NCI-H524 treated with DMSO at 0.1 percent for 48 hours (cell line): ENCODE data around the gene GIMAP2.
"Not testable (repeated sequence)": the region's sequence is repeated elsewhere in the genome, so short reads cannot be mapped to it uniquely, and the experiment has no call there.

Source experiments
- DNase-seq: peaks from one replicate; lab custom pipeline; 2025; lab: John Stamatoyannopoulos, UW

The GIMAP2 gene

GRCh38 chr7:150676854-150677253 lies 8.7 kb upstream of the GIMAP2 start:
- DNase-seq = not testable (repeated sequence)

- not testable (repeated sequence) for DNase-seq
Measured at GRCh38 chr7:150678601-150679000, 6.9 kb upstream of the GIMAP2 start.

- DNase-seq = not testable (repeated sequence)
Measured at GRCh38 chr7:150680364-150680763, 5.1 kb upstream of the GIMAP2 start.

- no peak for DNase-seq
Measured at GRCh38 chr7:150686030-150686631, 625 bp downstream of the GIMAP2 start.

DNA sequence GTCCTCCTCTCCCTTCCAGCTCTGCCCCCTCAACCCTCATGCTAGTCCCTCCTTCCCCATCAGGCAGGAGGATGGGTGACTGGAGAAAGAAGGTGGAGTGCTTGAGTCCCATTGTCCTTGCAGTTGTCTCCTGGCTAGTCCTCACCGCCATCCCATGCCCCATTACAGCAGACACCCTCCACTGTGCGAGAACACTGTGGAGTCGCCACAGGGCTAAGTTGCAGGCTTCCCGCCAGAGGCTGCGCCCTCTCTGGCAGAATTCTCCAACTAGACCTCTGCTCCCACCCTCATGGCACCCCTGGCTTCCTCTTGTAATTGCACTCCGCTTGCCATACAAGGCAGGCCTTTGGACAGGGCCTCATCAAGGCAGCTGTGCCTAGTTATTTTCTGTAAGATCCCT lies 3.1 kb downstream of the GIMAP2 start:
- no peak for DNase-seq

- no peak for DNase-seq
Measured at GRCh38 chr7:150695654-150696053, 10.1 kb downstream of the GIMAP2 start.

GRCh38 chr7:150703209-150703608 lies 17.7 kb downstream of the GIMAP2 start:
- no peak for DNase-seq

DNA sequence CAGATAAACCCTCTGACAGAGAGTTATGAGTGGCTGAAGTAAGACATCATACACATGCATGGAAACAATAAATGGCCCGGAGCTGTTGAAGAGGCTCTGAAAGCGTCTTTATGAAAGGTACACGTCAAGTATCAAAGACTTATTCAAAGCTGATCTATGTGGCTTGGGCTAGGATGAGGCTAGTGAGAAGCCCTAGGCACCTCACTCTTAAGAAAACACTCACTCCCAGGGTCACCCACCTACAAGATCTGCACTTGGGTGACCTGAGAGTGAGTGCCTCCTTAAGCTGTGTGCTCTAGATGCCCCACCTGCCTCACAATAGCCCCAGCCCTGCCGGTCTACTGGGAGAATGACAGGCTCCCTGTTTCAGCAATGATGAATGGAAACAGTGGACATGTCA lies 29.8 kb downstream of the GIMAP2 start:
- DNase-seq = no peak

GRCh38 chr7:150715738-150716137 lies 30.2 kb downstream of the GIMAP2 start:
- no peak for DNase-seq

- no peak for DNase-seq
Measured at GRCh38 chr7:150716368-150716767, 30.9 kb downstream of the GIMAP2 start, which contains the start of gene GIMAP1. GIMAP1 (plus strand) TSS chr7:150716613; CDS start chr7:150719048, 2,435 bp downstream.

- DNase-seq = no peak
Measured at GRCh38 chr7:150716939-150717338, 31.4 kb downstream of the GIMAP2 start.

DNA sequence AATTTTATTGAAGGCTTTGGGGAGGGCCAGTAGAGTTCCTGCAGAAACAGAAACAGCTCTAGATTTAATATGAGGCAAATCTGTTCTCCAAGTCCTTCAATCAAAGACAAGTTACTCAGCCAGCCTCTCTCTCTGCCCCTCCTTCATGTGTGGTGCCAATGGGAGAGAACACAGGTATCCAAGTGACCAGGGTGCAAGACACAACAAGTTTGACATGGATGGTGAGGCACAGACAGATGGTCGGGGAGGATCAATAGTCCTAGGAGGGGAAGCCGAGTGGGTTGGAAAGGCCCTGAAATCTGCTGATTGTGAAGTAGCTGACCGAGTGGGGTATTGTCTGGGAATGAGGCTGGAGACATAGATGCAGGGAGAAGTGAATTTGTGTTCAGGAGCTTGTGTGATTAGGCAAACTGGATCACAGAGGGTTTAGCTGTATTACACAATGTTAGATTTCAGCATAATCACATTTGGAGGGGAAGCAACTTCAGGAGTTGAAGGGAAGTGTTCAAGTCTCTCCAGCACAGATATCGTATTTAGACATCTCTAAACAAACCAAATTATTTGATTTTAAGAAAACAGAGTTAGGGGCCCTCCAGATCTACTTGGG lies 32.4 kb downstream of the GIMAP2 start:
- DNase-seq = no peak

- no peak for DNase-seq
Measured at GRCh38 chr7:150719436-150719835, 33.9 kb downstream of the GIMAP2 start.

DNA sequence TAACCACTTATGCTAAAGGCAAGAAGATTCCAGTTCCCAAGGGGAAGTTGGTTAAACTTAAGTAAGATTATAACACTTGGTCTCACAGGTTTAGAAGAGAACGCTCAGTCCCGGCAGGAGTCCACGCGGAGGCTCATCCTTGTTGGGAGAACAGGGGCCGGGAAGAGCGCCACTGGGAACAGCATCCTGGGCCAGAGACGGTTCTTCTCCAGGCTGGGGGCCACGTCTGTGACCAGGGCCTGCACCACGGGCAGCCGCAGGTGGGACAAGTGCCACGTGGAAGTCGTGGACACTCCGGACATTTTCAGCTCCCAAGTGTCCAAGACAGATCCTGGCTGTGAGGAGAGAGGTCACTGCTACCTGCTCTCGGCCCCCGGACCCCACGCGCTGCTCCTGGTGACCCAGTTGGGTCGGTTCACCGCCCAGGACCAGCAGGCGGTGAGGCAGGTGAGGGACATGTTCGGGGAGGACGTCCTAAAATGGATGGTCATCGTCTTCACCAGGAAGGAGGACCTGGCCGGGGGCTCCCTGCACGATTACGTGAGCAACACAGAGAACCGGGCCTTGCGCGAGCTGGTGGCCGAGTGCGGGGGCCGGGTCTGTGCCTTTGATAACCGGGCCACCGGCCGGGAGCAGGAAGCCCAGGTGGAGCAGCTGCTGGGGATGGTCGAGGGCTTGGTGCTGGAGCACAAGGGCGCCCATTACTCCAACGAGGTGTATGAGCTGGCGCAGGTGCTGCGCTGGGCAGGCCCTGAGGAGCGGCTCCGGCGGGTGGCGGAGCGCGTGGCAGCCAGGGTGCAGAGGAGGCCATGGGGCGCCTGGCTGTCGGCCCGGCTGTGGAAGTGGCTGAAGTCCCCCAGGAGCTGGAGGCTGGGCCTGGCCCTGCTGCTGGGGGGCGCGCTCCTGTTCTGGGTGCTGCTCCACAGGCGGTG lies 34.7 kb downstream of the GIMAP2 start:
- no peak for DNase-seq

- no peak for DNase-seq
Measured at GRCh38 chr7:150721970-150722373, 36.5 kb downstream of the GIMAP2 start.

DNA sequence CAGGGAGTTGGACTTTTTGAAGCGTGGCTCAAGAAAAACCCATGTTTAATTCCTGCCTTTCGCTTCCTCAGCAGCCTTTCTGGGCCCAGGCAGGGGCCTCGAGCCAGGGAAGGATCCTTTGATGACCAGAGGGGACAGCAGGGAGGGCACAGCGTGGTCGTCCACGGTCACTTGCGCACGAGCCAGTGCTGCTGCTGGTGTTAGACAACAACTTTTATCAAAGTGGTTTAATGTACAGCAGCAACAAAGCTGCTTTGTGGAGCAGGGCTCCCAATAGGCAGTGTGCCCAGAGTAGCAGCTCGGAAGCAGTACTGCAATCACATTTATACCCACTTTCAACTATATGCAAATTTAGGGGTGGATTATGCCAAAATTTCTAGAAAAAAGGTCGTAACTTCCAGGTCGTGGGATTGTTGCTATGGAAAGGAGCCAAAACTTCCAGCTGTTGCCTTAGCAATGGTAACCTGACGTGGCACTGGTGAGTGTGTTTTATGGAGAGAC lies 37.0 kb downstream of the GIMAP2 start:
- DNase-seq = no peak

DNA sequence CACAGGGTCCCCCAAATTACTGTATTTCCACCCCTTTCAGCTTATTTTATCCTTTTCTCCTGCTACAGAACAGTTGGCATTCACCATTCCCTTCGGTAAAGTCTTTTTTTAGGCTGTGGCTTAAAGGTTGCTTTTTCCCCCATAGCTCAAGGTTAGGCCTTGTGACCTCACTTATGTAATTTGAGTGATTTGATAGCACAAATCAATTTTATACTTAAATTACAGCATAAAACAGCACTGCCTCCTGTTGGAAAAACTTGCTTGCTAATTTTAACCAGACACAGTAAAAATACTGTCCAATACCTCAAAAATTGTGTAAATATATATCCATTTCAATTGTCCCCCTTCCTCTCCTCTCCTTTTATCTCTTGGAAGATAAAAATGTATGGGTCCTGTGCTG lies 38.0 kb downstream of the GIMAP2 start:
- DNase-seq = no peak

DNA sequence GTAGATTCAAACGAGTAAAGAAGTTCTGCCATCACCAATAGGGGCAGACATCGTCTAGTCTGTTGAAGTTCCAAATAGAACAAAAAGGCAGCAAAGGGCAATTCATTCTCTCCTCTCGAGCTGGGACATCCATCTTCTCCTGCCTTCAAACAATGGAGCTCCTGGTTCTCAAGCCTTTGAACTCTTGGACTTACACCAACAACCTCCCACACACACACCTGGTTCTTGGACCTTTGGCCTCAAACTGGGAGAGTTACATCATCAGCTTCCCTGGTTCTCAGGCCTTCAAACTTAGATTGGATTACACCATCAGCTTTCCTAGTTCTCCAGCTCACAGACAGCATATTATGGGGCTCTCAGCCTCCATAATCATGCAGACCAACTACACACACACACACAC lies 41.9 kb downstream of the GIMAP2 start:
- DNase-seq = no peak

GRCh38 chr7:150728011-150728410 lies 42.5 kb downstream of the GIMAP2 start:
- no peak for DNase-seq

DNA sequence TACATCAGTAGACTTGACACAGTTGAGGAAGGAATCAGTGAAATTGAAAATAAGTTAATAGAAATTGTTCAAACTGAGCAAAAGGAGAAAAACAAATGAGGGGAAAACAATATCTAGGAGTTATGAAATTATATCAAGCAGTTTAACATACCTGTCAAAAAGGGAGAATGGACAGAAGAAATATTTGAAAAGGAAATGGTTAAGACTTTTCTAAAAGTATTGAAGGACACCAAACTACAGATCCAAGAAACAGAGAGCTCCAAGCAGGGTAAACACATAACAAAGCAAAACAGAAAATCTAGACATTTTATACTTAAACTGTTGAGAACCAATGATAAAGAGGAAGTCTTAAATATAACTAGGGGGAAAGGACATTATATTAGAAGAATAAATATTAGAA lies 43.1 kb downstream of the GIMAP2 start:
- no peak for DNase-seq

DNA sequence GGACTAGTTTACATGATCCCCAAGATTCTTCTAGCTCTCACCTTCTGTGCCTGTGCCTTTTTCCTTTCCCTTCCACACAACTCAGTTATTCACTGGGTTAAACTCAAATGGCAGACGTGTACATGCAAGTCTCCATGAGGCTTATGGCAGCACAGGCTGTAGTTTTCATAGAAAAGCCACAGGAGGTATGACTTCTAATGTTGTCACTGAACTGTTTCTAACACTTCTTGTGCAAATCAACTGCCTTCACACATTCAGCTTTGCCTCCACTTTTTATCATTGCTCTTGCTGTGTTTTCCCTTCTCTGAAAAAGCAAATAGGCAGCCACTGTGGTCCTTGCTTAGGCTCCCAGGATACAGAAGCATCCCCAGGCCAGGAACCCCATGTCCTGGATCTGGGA lies 46.4 kb downstream of the GIMAP2 start:
- no peak for DNase-seq

GRCh38 chr7:150732786-150733481 lies 47.4 kb downstream of the GIMAP2 start:
- no peak for DNase-seq
